ENCODE data around the gene MSGN1. TPM values are rescaled to one million over a fixed set of nuclear protein-coding genes. Genes with fewer than 3 reads are reported as not detected.

Gene MSGN1
- total and polyA plus RNA-seq, 12 donors: not detected

- no peak overlapping the region for H3K27ac ChIP-seq
- H3K4me1 ChIP-seq: no peaks in the 10 kb centered on the region
- TF ChIP-seq CTCF (IDR thresholded peaks at IDR 0.05): no peak
- H3K4me3 ChIP-seq: no peak overlapping the region
- ATAC-seq (no peak), DNase-seq (no peak)
- intact Hi-C loops (cut with DNase I): no loop called here
- H3K9me3 ChIP-seq: no peaks in the 10 kb centered on the region
- no peaks in the 10 kb centered on the region for H3K36me3 ChIP-seq
- 37 to 39% methylated on average over 1 of the region's 1 CpG for WGBS, 2 donors
- H3K27me3 ChIP-seq: peaks cover 0 to 6% (median 0%) of the 10 kb centered on the region in 7 donors
Observed at GRCh38 chr2:17864676-17865075, 48.4 kb downstream of the MSGN1 start.

- Histone ChIP-seq H3K9me3 (no peaks in the 10 kb centered on the region), H3K36me3 (no peaks in the 10 kb centered on the region), H3K27ac (no peak overlapping the region), H3K4me3 (no peak overlapping the region), H3K27me3 (peaks cover 0 to 3% (median 0%) of the 10 kb centered on the region in 7 donors), H3K4me1 (no peaks in the 10 kb centered on the region)
- TF ChIP-seq CTCF (IDR thresholded peaks at IDR 0.05): no peak
- no peak for DNase-seq
- WGBS, 2 donors: 91 to 96% methylated on average over 2 of the region's 2 CpGs
- intact Hi-C loops (cut with DNase I): no loop called here
- no peak for ATAC-seq
Observed at GRCh38 chr2:17867133-17867532, 50.9 kb downstream of the MSGN1 start.

Other genes starting within 250 kb of the MSGN1 start
- gene SMC6, start 62.6 kb upstream of the MSGN1 start, total RNA-seq: 10 to 100 TPM in 9 of 10 donors, 1 to 10 TPM in 1; 9.4 to 14.7 (median 12.3) TPM
- gene SMC6, start 62.6 kb upstream of the MSGN1 start, polyA plus RNA-seq: 10 to 100 TPM in 1 of 2 donors, 1 to 10 TPM in 1; 4.7 to 10.4 TPM
- 1 to 10 TPM; 2.8 to 5.4 (median 3.8) TPM for gene GEN1, start 62.3 kb upstream of the MSGN1 start, total RNA-seq
- 1 to 10 TPM in 1 of 2 donors, under 1 TPM in 1; 0.71 to 4.8 TPM for gene GEN1, start 62.3 kb upstream of the MSGN1 start, polyA plus RNA-seq
- gene KCNS3, start 62.2 kb downstream of the MSGN1 start, total RNA-seq: 1 to 10 TPM; 1.5 to 3.8 (median 2.9) TPM
- 1 to 10 TPM; 2.0 to 2.1 TPM for gene KCNS3, start 62.2 kb downstream of the MSGN1 start, polyA plus RNA-seq